ENCODE data around the gene TMEM50B.
"Not testable (repeated sequence)": the region's sequence is repeated elsewhere in the genome, so short reads cannot be mapped to it uniquely, and the experiment has no call there.

The TMEM50B gene

GRCh38 chr21:33479679-33480480, at the start of gene TMEM50B:
Gene TMEM50B, minus strand, starts transcription at chr21:33479974. Its CDS starts 11,089 bp downstream, at chr21:33468885.
- ATAC-seq (peak; percentile 99), DNase-seq (peak; percentile 96)

GRCh38 chr21:33522953-33523349, 43.2 kb upstream of the TMEM50B start:
- ATAC-seq (no peak), DNase-seq (no peak)

- ATAC-seq = no peak
- no peak for DNase-seq
These were observed 42.7 kb upstream of the TMEM50B start for GRCh38 chr21:33522297-33522952.

GRCh38 chr21:33518899-33519298, 39.1 kb upstream of the TMEM50B start:
- no peak for DNase-seq

GRCh38 chr21:33514229-33514628, 34.5 kb upstream of the TMEM50B start:
- DNase-seq (no peak), ATAC-seq (no peak)

More at GRCh38 chr21:33518899-33519298, 39.1 kb upstream of the TMEM50B start:
- no peak for ATAC-seq

GRCh38 chr21:33512481-33512880, 32.7 kb upstream of the TMEM50B start:
- ATAC-seq (no peak), DNase-seq (no peak)

GRCh38 chr21:33511639-33512038, 31.9 kb upstream of the TMEM50B start:
- DNase-seq (no peak), ATAC-seq (no peak)

GRCh38 chr21:33510826-33511225, 31.1 kb upstream of the TMEM50B start:
- DNase-seq (no peak), ATAC-seq (no peak)

GRCh38 chr21:33507003-33507402, 27.2 kb upstream of the TMEM50B start:
- not testable (repeated sequence) for DNase-seq, ATAC-seq

GRCh38 chr21:33505833-33506232, 26.1 kb upstream of the TMEM50B start:
- no peak for DNase-seq
- no peak for ATAC-seq

GRCh38 chr21:33496345-33496744, 16.6 kb upstream of the TMEM50B start:
- DNase-seq = no peak
- ATAC-seq = no peak

- ATAC-seq = no peak
- no peak for DNase-seq
These were observed 16.0 kb upstream of the TMEM50B start for GRCh38 chr21:33495743-33496142.

GRCh38 chr21:33493756-33494155, 14.0 kb upstream of the TMEM50B start:
- no peak for ATAC-seq
- no peak for DNase-seq

GRCh38 chr21:33492571-33492970, 12.8 kb upstream of the TMEM50B start:
- DNase-seq = no peak
- no peak for ATAC-seq

GRCh38 chr21:33491373-33492102, 11.8 kb upstream of the TMEM50B start, which contains the start of gene DNAJC28:
Gene DNAJC28, minus strand, starts transcription at chr21:33491716. Its CDS starts 2,323 bp downstream, at chr21:33489393.
- ATAC-seq = peak; percentile 99
- DNase-seq = peak; percentile 96

GRCh38 chr21:33490991-33491372, 11.2 kb upstream of the TMEM50B start:
- ATAC-seq (no peak), DNase-seq (no peak)

GRCh38 chr21:33488936-33489335, 9.2 kb upstream of the TMEM50B start:
- DNase-seq (no peak), ATAC-seq (no peak)

GRCh38 chr21:33487996-33488395, 8.2 kb upstream of the TMEM50B start:
- DNase-seq (no peak), ATAC-seq (no peak)

GRCh38 chr21:33481314-33481943, 1.7 kb upstream of the TMEM50B start:
- ATAC-seq (no peak), DNase-seq (no peak)

GRCh38 chr21:33480481-33481103, 818 bp upstream of the TMEM50B start:
- ATAC-seq (no peak), DNase-seq (no peak)

GRCh38 chr21:33478935-33479678, 667 bp downstream of the TMEM50B start:
- peak; percentile 54 for DNase-seq
- ATAC-seq = peak; percentile 8

All from stimulated activated naive CD8-positive, alpha-beta T cell treated with anti-CD3 and anti-CD28 coated beads, Interleukin-15, Interleukin-2, amounts not matched to agents 100 U/mL and 50 U/mL, for 24 hours (primary cell).